Activated gamma-delta T cell treated with Interleukin-2 at 50 U/mL for 16 hours (primary cell): ENCODE data around the gene FERMT3.

Experiments
- DNase-seq: peaks from one replicate; pipeline ENCODE4 v3.0.0-alpha.2; 2020

The FERMT3 gene

GRCh38 chr11:64251016-64251752 lies 44.7 kb downstream of the FERMT3 start, which contains the start of gene PLCB3:
Gene PLCB3, plus strand, starts transcription at chr11:64251530. Its CDS starts 120 bp downstream, at chr11:64251650.
- DNase-seq, result peak; percentile 59

GRCh38 chr11:64251753-64252002 lies 45.2 kb downstream of the FERMT3 start:
- no peak for DNase-seq

GRCh38 chr11:64252003-64252872 lies 45.7 kb downstream of the FERMT3 start:
- DNase-seq, result no peak

- no peak for DNase-seq
Observed at GRCh38 chr11:64253043-64253442, 46.5 kb downstream of the FERMT3 start.

- DNase-seq, result no peak
Observed at GRCh38 chr11:64253481-64253880, 47.0 kb downstream of the FERMT3 start.

- DNase-seq, result no peak
Observed at GRCh38 chr11:64254326-64254725, 47.8 kb downstream of the FERMT3 start.

- DNase-seq, result no peak
Observed at GRCh38 chr11:64255135-64256128, 48.9 kb downstream of the FERMT3 start.

- DNase-seq, result no peak
Observed at GRCh38 chr11:64256300-64256699, 49.8 kb downstream of the FERMT3 start.

- no peak for DNase-seq
Observed at GRCh38 chr11:64258356-64258755, 51.8 kb downstream of the FERMT3 start.

- DNase-seq, result no peak
Observed at GRCh38 chr11:64258946-64259532, 52.5 kb downstream of the FERMT3 start.

- no peak for DNase-seq
Observed at GRCh38 chr11:64259533-64260067, 53.1 kb downstream of the FERMT3 start.

- no peak for DNase-seq
Observed at GRCh38 chr11:64260147-64260708, 53.7 kb downstream of the FERMT3 start.

- DNase-seq, result no peak
Observed at GRCh38 chr11:64261556-64262080, 55.1 kb downstream of the FERMT3 start.

GRCh38 chr11:64262271-64263002 lies 55.9 kb downstream of the FERMT3 start:
- no peak for DNase-seq

- DNase-seq, result no peak
Observed at GRCh38 chr11:64263021-64263946, 56.8 kb downstream of the FERMT3 start.

GRCh38 chr11:64263947-64264317 lies 57.4 kb downstream of the FERMT3 start:
- DNase-seq, result no peak

GRCh38 chr11:64264371-64264852 lies 57.9 kb downstream of the FERMT3 start:
- DNase-seq, result no peak

- DNase-seq, result no peak
Observed at GRCh38 chr11:64265176-64266160, 58.9 kb downstream of the FERMT3 start.
